CD4-positive, alpha-beta T cell treated with Interleukin-4 for 1 hour (primary cell): ENCODE results near the gene IRF2.

Source experiments
- DNase-seq, 2 donors: peaks; one replicate each; pipeline ENCODE4 v3.0.0-alpha.2; 2020 to 2022

The IRF2 gene

GRCh38 chr4:184473499-184474262 lies 669 bp downstream of the IRF2 start:
- peak; percentile 59 to 71 for DNase-seq

- DNase-seq, result peak; percentile 54 to 55
Observed at GRCh38 chr4:184472614-184473498, 1.5 kb downstream of the IRF2 start.

- DNase-seq, result peak; percentile 28 to 31
Observed at GRCh38 chr4:184471881-184472613, 2.3 kb downstream of the IRF2 start.

- no peak for DNase-seq
Observed at GRCh38 chr4:184470785-184471110, 3.6 kb downstream of the IRF2 start.

GRCh38 chr4:184466634-184467033 lies 7.7 kb downstream of the IRF2 start:
- no peak for DNase-seq

DNA sequence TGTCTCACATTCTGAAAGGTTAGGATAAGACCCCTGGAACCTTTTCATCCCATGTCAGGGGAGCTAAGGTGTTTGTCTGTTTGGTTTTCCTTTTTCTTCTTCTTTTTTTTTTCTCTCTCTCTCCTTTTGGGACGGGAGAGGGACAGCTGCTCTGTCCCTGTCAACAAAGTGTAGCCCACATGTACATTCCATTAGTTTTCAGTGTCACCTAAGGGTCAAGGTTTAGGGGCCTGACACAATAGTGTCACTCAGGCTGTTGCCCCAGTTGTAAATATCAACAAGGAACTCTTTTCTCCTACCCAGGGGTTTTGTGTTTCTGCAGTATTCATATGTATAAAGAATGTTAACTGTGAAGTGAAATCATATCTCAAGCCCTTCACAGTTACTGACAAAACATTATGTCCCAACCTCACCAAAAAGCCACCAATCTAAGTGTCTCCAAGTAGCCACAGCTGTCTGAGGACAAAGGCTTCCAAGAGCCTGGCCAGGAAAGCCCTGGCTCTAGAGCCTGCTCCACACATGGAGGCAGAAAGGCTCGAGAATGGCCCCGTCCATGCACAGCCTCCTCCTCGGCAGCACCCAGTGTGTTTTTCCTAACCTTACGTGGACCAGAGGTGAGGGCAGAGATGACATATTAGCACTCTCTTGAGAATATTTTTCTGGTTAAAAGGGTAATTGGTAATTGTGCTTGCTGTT lies 9.4 kb downstream of the IRF2 start:
- no peak for DNase-seq

- no peak for DNase-seq
Observed at GRCh38 chr4:184463856-184464255, 10.5 kb downstream of the IRF2 start.

GRCh38 chr4:184463158-184463557 lies 11.2 kb downstream of the IRF2 start:
- DNase-seq, result no peak

- no peak for DNase-seq
Observed at GRCh38 chr4:184462724-184463123, 11.6 kb downstream of the IRF2 start.

GRCh38 chr4:184461711-184462441 lies 12.5 kb downstream of the IRF2 start:
- no peak for DNase-seq

GRCh38 chr4:184460499-184461285 lies 13.7 kb downstream of the IRF2 start:
- DNase-seq, result no peak

GRCh38 chr4:184459413-184459812 lies 14.9 kb downstream of the IRF2 start:
- DNase-seq, result no peak

GRCh38 chr4:184457535-184458249 lies 16.7 kb downstream of the IRF2 start:
- DNase-seq, result peak in 1 of 2 donors; percentile 23

- no peak for DNase-seq
Observed at GRCh38 chr4:184456337-184456736, 18.0 kb downstream of the IRF2 start.

DNA sequence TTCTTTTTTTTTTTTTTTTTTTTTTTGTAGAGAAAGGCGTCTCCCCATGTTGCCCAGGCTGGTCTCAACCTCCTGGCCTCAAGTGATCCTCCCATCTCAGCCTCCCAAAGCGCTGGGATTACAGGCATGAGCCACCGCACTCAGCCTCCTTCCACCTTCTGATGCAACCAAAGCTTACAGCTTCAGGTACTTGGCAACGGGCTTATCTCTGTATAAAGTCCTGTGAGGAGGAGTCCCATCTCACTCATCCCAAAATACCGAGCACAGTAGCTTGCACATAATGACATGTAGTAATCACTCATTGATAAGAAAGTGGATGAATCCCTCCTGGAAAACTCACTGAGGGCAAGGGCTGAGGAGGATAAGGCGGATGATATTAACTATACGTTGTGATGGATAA lies 19.1 kb downstream of the IRF2 start:
- no peak for DNase-seq

DNA sequence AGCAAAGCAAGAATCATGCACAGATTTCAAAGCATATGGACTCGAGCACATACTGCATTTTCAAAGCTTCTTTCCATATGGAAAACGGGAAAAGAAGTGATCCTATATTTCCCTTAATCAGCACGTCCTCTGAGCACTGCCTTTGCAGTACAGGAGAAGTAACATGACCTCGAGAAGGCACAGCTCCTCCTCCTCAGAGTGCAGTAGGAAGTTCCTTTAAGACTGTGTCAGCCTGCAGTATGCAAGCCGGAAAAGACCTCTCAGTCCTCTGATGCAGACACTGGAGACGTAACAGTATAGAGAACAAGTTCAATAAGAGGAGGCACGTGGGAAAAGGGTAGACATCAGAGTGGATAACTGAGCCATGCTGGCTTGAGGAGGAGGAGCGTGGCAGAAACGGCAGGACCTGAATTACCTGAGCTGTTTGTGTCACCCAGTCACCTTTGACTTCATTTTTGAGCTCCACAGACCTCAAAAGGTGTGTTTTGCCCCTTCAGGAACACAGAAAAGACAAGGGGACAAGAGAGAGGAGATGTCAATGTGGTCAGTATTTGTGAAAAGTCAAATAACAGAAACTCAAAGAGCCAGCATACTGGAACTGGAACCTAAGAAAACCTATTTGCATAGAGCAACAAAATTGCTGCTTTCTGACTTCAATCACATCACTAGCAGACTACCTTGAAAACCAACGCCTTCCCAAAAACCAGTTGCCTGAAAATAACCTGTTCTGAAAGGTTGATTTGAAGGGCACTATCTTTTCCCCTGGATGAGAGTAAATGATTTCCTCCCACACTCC lies 20.8 kb downstream of the IRF2 start:
- peak; percentile 59 to 66 for DNase-seq

DNA sequence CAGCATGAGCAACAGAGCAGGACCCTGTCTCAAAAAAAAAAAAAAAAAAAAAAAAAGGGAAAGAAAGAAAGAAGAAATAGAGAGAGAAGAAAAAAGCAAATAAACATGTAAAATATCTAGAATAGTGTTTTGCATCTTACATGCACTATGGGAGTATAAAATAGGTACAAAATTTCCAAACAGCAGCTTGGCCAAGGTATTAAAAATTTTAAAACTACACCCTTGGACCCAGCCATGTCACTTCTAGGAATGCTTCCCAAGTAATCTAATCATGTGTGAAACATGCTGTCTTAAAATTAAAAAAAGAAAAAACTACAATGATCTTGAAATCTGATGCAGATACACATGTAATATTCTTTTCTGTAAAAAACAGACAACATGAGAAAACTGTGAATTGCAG lies 21.6 kb downstream of the IRF2 start:
- no peak for DNase-seq

DNA sequence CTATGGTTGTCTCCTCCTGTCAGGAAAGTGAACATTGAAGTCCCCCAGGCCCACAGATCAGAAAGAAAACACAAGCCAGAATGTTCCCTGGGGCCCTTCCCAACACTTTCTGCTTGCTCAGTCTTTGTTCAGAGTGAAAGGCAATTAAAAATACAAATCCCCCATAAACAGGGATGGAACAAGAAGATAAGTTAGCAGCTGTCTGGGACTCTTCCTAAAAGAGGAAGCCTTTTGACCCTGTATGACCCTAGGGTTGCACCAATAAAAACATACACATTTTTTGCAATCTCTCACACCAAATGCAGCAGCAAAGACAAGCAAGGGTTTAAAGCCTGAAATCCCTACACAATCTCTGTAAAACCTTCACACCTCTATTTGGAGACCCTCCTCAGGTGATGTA lies 22.6 kb downstream of the IRF2 start:
- no peak for DNase-seq

DNA sequence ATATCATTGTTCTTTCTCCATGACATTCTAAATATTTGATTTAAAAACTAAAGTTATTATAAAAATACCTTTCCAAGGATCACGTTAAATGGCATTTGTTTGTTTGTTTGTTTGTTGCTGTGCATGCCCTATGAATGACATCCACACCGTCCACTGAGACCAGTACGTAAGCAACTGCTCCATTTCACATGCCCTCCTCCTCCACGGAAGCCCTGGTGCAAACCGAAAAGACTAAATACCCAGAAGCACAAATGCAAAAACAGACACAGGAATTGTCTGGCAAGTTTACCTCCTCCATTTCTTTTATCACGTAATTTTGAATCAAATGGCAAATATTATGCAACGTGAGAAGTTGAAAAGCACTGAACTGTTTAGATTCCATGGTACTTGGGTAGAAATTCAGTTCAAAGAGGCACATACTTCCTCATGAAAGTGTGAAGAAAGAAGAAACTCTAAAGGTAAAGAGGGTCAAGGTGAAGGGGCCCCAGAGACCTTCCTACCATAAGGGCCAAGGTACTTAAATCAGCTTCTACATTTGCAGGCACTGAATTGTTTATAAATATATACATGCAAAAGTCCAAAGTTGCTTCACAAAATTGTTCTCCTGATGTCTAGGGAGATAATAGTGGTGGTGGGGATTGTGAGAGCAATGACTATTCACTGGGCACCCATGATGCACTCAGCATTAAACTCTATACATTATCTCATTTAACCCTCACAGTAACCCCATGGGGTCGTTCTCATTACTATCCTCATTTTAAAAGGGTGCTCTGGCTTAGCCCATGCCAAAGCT lies 23.4 kb downstream of the IRF2 start:
- DNase-seq, result no peak
